ENCODE measurements around the gene ADAMTS17. TPM values are rescaled to one million over a fixed set of nuclear protein-coding genes. Genes with fewer than 3 reads are reported as not detected.
A peak's percentile ranks its signal among the peaks of the same experiment; 100 is the strongest.

Gene ADAMTS17
- not detected in 2 replicates for total RNA-seq

- DNase-seq (ENCODE audit: extremely low read depth, low read depth, low spot score) = peak; percentile 36
Measured at GRCh38 chr15:100341750-100342560, at the start of gene ADAMTS17. TSS of gene ADAMTS17 (minus strand) at chr15:100341975. CDS start at chr15:100341899, 76 bp downstream.

GRCh38 chr15:100385300-100386050 lies 43.7 kb upstream of the ADAMTS17 start:
- no peak for DNase-seq (ENCODE audit: extremely low read depth, low read depth, low spot score)

- no peak for DNase-seq (ENCODE audit: extremely low read depth, low read depth, low spot score)
Measured at GRCh38 chr15:100384108-100384410, 42.3 kb upstream of the ADAMTS17 start.

- DNase-seq (ENCODE audit: extremely low read depth, low read depth, low spot score) = no peak
Measured at GRCh38 chr15:100383302-100384107, 41.7 kb upstream of the ADAMTS17 start.

- no peak for DNase-seq (ENCODE audit: extremely low read depth, low read depth, low spot score)
Measured at GRCh38 chr15:100373942-100374341, 32.2 kb upstream of the ADAMTS17 start.

- no peak for DNase-seq (ENCODE audit: extremely low read depth, low read depth, low spot score)
Measured at GRCh38 chr15:100373120-100373896, 31.5 kb upstream of the ADAMTS17 start.

- DNase-seq (ENCODE audit: extremely low read depth, low read depth, low spot score) = no peak
Measured at GRCh38 chr15:100372739-100373119, 31.0 kb upstream of the ADAMTS17 start.

- no peak for DNase-seq (ENCODE audit: extremely low read depth, low read depth, low spot score)
Measured at GRCh38 chr15:100355342-100355741, 13.6 kb upstream of the ADAMTS17 start.

GRCh38 chr15:100353449-100353848 lies 11.7 kb upstream of the ADAMTS17 start:
- DNase-seq (ENCODE audit: extremely low read depth, low read depth, low spot score) = no peak

- no peak for DNase-seq (ENCODE audit: extremely low read depth, low read depth, low spot score)
Measured at GRCh38 chr15:100350434-100351226, 8.9 kb upstream of the ADAMTS17 start.

GRCh38 chr15:100349696-100350433 lies 8.1 kb upstream of the ADAMTS17 start:
- DNase-seq (ENCODE audit: extremely low read depth, low read depth, low spot score) = peak; percentile 31

- DNase-seq (ENCODE audit: extremely low read depth, low read depth, low spot score) = no peak
Measured at GRCh38 chr15:100349321-100349695, 7.5 kb upstream of the ADAMTS17 start.

GRCh38 chr15:100348578-100348977 lies 6.8 kb upstream of the ADAMTS17 start:
- no peak for DNase-seq (ENCODE audit: extremely low read depth, low read depth, low spot score)

GRCh38 chr15:100346866-100347512 lies 5.2 kb upstream of the ADAMTS17 start:
- no peak for DNase-seq (ENCODE audit: extremely low read depth, low read depth, low spot score)

GRCh38 chr15:100345438-100345837 lies 3.7 kb upstream of the ADAMTS17 start:
- no peak for DNase-seq (ENCODE audit: extremely low read depth, low read depth, low spot score)

- DNase-seq (ENCODE audit: extremely low read depth, low read depth, low spot score) = no peak
Measured at GRCh38 chr15:100343251-100343650, 1.5 kb upstream of the ADAMTS17 start.

GRCh38 chr15:100341239-100341749 lies 481 bp downstream of the ADAMTS17 start:
- no peak for DNase-seq (ENCODE audit: extremely low read depth, low read depth, low spot score)

- no peak for DNase-seq (ENCODE audit: extremely low read depth, low read depth, low spot score)
Measured at GRCh38 chr15:100340721-100341238, 995 bp downstream of the ADAMTS17 start.
